Activated B cell treated with CpG ODN at 0.5 μM for 24 hours (primary cell): ENCODE data around the gene SNED1. TPM values are rescaled to one million over a fixed set of nuclear protein-coding genes. Genes with fewer than 3 reads are reported as not detected.

Experiments
- ATAC-seq: fragments of 200-7000 bp; cut with Tn5 transposase; one replicate; pipeline ENCODE4 v1.10.0; 2021; ENCODE audit warnings: low read depth, mild to moderate bottlenecking, moderate library complexity
- CTCF ChIA-PET: fragments of 350-600 bp; sonication (Branson Sonifier 250); formaldehyde crosslinking; loops from one replicate; lab custom pipeline; 2021; ENCODE audit warnings: antibody characterized with exemption; lab: Charles Lee
- POLR2A ChIA-PET: fragments of 350-600 bp; sonication (Branson Sonifier 250); formaldehyde crosslinking; loops from one replicate; lab custom pipeline; 2021; ENCODE audit warnings: antibody characterized with exemption; lab: Charles Lee
- DNase-seq: peaks from one replicate; pipeline ENCODE4 v3.0.0; 2022
- H3K27ac Mint-ChIP-seq: one replicate; pipeline ENCODE4 v1.8.0; 2020; ENCODE audit warnings: mixed read lengths
- H3K27me3 Mint-ChIP-seq: one replicate; pipeline ENCODE4 v1.8.0; 2021; ENCODE audit warnings: mixed read lengths
- H3K36me3 Mint-ChIP-seq: one replicate; pipeline ENCODE4 v1.8.0; 2021; ENCODE audit warnings: low read depth, mixed read lengths
- H3K4me1 Mint-ChIP-seq: one replicate; pipeline ENCODE4 v1.8.0; 2021; ENCODE audit warnings: mixed read lengths
- H3K4me3 Mint-ChIP-seq: one replicate; pipeline ENCODE4 v1.8.0; 2020; ENCODE audit warnings: mild to moderate bottlenecking, mixed read lengths
- H3K9me3 Mint-ChIP-seq: one replicate; pipeline ENCODE4 v1.8.0; 2020; ENCODE audit warnings: mixed read lengths
- intact Hi-C: fragments of 100-400 bp; cut with micrococcal nuclease; formaldehyde crosslinking; loops from one replicate; pipeline ENCODE4 v1.15.1; 2024
- total RNA-seq: library from RNA; stranded (reverse); gene quantifications from 2 replicates; pipeline ENCODE4 v1.2.3, GENCODE V29; 2022
- TF ChIP-seq, protein P1 (sequence below): fragments of 200-600 bp; IDR thresholded peaks from one replicate; pipeline ENCODE4 v1.8.0; 2022; ENCODE audit warnings: antibody characterized with exemption, mild to moderate bottlenecking

SNED1 gene
- total RNA-seq, 1 donor from 2014 or later = 59.8 TPM

DNA sequence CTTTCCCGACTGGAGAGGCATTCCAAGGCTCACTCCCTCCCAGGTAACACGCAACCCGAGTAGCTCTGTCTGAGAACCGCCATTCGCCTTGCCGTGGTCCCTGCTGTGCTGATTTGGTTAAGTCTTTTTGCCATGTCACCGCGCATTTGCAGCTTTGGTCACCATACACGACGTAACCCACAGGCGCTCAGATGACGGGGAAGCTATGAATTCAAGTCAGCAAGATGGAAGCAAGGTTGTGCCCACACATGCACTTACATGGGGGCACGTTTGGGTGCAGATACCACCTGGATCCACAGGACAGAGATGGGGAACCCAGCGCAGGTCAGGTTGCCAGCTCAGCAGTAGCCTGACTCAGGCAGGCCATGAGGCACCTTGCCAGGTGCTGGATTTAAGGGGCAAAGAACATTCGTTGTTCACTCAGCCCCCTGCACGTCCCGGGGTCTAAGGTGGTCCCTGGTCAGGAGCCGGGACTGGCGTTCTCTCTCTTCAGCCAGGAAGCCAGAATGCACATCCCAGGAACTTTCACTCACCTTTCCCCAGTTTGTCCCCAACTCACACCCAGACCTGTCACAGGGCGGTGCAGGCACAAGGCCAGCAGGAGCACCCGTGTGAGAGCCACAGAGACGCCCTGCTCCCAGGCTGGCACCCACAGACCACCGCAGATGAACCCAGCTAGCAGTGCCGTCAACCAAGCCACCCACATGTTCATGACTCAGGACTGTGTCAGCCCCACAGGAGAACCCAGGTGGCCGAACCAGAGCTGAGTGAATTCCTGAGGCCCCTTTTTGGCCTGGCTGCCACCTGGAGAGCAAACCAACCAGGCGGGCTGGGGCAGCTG lies 19.9 kb downstream of the SNED1 start:
- intact Hi-C loops = no loop called here
- no peaks in the 10 kb centered on the region for H3K27me3 Mint-ChIP-seq
- no peak for DNase-seq
- H3K36me3 Mint-ChIP-seq = no peaks in the 10 kb centered on the region
- ChIA-PET POLR2A (interaction anchor here (0.6 kb wide), 1 partner anchor 10 kb away, joined by 3 read pairs; no protein-coding TSS in a partner anchor), CTCF (no interaction called here)
- no peaks in the 10 kb centered on the region for H3K4me1 Mint-ChIP-seq
- peaks cover 8% of the 10 kb centered on the region for H3K9me3 Mint-ChIP-seq
- H3K27ac Mint-ChIP-seq = no peak overlapping the region
- TF ChIP-seq, protein P1, sequence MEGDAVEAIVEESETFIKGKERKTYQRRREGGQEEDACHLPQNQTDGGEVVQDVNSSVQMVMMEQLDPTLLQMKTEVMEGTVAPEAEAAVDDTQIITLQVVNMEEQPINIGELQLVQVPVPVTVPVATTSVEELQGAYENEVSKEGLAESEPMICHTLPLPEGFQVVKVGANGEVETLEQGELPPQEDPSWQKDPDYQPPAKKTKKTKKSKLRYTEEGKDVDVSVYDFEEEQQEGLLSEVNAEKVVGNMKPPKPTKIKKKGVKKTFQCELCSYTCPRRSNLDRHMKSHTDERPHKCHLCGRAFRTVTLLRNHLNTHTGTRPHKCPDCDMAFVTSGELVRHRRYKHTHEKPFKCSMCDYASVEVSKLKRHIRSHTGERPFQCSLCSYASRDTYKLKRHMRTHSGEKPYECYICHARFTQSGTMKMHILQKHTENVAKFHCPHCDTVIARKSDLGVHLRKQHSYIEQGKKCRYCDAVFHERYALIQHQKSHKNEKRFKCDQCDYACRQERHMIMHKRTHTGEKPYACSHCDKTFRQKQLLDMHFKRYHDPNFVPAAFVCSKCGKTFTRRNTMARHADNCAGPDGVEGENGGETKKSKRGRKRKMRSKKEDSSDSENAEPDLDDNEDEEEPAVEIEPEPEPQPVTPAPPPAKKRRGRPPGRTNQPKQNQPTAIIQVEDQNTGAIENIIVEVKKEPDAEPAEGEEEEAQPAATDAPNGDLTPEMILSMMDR = no peak
- ATAC-seq = no peak
- H3K4me3 Mint-ChIP-seq = no peak overlapping the region

DNA sequence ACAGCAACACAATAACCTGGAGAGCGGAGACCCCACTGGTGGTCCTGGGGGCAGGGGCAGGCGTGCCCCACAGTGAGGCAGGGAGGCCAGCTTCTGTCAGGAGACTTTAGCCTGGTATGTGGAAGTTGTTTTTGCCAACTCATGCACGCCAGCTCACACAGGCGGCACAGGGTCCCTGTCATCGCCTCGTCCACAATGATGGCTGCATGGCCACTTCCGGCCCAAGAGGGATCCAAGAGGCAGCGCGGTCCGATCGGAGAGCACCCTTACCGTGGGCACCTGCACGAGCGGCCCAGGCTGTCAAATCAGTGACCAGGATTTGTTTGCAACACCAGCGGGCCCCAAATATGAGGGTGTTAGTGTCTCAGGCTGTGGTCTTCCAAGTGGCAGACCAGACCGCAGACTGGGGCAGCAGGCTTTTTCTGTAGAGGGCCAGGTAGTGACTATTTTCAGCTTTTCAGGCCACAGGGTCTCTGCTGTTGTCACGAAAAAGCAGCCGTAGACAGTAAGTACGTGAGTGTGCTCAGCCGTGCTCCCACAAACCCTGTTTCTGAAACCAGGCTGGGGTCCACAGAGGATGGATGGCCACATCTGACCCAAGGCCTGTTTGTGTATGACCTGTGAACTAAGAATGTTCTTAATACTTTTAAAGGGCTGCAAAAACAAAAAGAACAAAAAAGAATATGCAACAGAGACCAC lies 21.2 kb downstream of the SNED1 start:
- ChIA-PET CTCF (no interaction called here), POLR2A (no interaction called here)
- H3K36me3 Mint-ChIP-seq = no peaks in the 10 kb centered on the region
- H3K27ac Mint-ChIP-seq = no peak overlapping the region
- ATAC-seq = no peak
- intact Hi-C loops = no loop called here
- no peak for DNase-seq
- H3K9me3 Mint-ChIP-seq = peaks cover 8% of the 10 kb centered on the region
- TF ChIP-seq, protein P1 = no peak
- H3K4me1 Mint-ChIP-seq = no peaks in the 10 kb centered on the region
- no peak overlapping the region for H3K4me3 Mint-ChIP-seq
- H3K27me3 Mint-ChIP-seq = no peaks in the 10 kb centered on the region

DNA sequence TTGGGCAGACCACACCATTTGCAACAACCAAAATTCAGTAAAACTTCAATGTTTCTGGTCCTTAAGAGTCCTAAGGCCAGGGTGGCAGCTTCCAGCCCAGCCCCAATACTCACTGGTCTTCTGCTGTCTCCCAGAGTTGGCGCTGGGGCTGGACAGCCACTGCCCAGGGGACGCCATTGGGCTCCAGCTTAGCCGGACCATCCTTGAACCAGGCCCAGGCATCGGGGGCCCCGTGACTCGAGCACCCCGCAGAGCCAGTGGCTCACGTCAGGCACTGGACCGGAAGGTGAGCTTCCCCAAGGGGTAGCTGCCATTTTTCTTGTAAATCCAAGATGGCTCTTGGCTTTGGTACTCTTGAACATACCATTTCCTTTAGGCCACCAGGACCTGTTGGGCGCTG lies 21.8 kb downstream of the SNED1 start:
- TF ChIP-seq, protein P1 = no peak
- Mint-ChIP-seq H3K9me3 (peaks cover 8% of the 10 kb centered on the region), H3K4me3 (no peak overlapping the region), H3K4me1 (no peaks in the 10 kb centered on the region), H3K27me3 (no peaks in the 10 kb centered on the region), H3K36me3 (no peaks in the 10 kb centered on the region), H3K27ac (no peak overlapping the region)
- DNase-seq = no peak
- ChIA-PET CTCF (no interaction called here), POLR2A (no interaction called here)
- intact Hi-C loops = no loop called here
- no peak for ATAC-seq

DNA sequence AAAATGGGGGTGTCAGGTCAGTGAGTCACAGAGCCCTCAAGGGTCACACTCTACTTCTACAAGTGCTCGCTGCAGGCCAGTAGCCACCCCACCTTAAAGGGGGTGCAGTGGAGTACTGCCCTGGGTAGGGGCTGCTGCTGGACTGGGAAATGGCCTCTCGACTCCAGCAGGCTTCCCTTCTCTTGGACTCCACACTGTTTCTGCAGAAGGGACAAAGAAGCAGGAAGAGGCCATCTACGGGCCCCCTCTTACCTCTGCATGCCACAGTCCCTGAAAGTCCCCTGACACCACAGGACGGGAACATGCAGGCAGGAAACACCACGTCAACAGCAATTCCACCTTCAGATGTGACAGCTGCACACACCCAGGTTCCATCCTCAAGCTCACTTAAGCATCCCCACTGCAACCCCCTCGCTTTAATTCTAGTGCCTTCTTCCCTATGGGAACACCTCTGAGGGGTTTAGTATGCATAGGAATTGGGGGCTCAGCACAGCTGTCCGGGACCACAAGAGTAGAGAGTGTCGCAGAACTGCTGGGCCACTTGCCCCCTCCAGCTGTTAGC lies 22.3 kb downstream of the SNED1 start:
- Mint-ChIP-seq H3K36me3 (peaks cover 3% of the 10 kb centered on the region), H3K27me3 (no peaks in the 10 kb centered on the region), H3K9me3 (peaks cover 11% of the 10 kb centered on the region), H3K4me3 (no peak overlapping the region), H3K27ac (no peak overlapping the region), H3K4me1 (no peaks in the 10 kb centered on the region)
- no peak for DNase-seq
- no peak for ATAC-seq
- POLR2A ChIA-PET = no interaction called here
- CTCF ChIA-PET = no interaction called here
- intact Hi-C loops = no loop called here
- TF ChIP-seq, protein P1 = no peak

DNA sequence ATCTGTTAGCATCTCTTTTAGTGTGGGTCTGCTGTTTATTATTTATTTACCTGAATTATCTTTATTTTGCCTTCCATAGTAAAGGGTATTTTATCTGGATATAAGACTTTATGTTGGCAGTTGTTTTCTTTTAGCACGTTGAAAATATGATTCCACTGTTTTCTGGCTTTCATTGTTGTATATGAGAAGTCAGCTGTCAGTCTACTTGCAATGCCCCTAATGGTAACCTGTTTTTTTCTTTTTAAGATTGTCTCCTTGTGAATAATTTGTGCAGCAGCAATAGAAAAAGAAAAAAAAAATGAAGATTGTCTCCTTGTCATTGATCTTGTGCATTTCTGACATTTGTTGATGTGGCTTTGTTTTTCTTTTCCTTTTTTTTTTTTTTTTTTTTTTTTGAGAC lies 27.2 kb downstream of the SNED1 start:
- ChIA-PET CTCF (no interaction called here), POLR2A (no interaction called here)
- ATAC-seq (no peak), DNase-seq (no peak)
- peaks cover 3% of the 10 kb centered on the region for H3K4me1 Mint-ChIP-seq
- peaks cover 5% of the 10 kb centered on the region for H3K36me3 Mint-ChIP-seq
- TF ChIP-seq, protein P1 = no peak
- peaks cover 19% of the 10 kb centered on the region for H3K9me3 Mint-ChIP-seq
- no peak overlapping the region for H3K4me3 Mint-ChIP-seq
- H3K27me3 Mint-ChIP-seq = no peaks in the 10 kb centered on the region
- intact Hi-C loops = no loop called here
- no peak overlapping the region for H3K27ac Mint-ChIP-seq
